ENCODE data around the gene CDK5R1.

DNA sequence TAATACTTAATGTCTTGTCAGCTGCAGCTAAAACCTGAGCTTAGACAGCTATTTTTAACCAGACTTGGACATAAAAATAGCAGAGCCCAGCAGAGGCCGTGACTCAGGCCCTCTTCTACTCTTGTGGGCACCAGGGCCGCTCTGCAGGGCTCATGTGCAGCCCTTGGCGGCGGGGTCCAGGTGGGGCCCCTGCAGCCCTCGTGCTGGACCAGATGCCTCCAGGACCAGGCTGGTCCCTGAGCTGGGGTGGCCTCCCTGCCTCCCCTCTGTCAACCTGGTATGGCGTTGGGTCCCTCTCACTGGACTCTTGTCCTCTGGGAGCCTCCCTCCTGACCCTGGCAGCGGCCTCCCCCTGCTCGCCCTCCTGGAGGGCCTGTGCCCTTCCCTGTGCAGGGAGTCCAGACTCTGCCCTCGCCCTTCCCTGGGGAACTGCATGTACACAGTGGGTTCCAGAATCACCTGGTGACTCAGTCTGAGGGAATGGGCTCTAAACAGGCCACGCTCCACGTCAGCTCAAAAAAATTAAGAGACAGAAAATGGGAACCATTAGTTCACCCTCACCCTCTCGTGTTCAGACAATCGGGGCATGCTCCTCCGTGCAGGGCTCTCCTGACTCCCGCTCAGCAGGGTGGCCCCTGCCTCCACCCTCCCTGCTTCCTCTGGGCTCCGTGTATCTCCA lies 9.7 kb downstream of the CDK5R1 start:
- TF ChIP-seq, protein P1, sequence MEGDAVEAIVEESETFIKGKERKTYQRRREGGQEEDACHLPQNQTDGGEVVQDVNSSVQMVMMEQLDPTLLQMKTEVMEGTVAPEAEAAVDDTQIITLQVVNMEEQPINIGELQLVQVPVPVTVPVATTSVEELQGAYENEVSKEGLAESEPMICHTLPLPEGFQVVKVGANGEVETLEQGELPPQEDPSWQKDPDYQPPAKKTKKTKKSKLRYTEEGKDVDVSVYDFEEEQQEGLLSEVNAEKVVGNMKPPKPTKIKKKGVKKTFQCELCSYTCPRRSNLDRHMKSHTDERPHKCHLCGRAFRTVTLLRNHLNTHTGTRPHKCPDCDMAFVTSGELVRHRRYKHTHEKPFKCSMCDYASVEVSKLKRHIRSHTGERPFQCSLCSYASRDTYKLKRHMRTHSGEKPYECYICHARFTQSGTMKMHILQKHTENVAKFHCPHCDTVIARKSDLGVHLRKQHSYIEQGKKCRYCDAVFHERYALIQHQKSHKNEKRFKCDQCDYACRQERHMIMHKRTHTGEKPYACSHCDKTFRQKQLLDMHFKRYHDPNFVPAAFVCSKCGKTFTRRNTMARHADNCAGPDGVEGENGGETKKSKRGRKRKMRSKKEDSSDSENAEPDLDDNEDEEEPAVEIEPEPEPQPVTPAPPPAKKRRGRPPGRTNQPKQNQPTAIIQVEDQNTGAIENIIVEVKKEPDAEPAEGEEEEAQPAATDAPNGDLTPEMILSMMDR (conservative IDR thresholded peaks at IDR 0.05) = no peak
- no peak for TF ChIP-seq ZFX (IDR thresholded peaks at IDR 0.05)
